GM19193 (cell line): Measurements from ENCODE around the gene VN1R5.
"Not testable (repeated sequence)": the region's sequence is repeated elsewhere in the genome, so short reads cannot be mapped to it uniquely, and the experiment has no call there.

Experiments used
- POLR2A ChIP-seq: IDR thresholded peaks from 4 replicates; pipeline ENCODE4 v1.6.1; 2011; ENCODE audit not compliant: insufficient read depth, insufficient read length; ENCODE audit errors: extremely low read depth

The VN1R5 gene

DNA sequence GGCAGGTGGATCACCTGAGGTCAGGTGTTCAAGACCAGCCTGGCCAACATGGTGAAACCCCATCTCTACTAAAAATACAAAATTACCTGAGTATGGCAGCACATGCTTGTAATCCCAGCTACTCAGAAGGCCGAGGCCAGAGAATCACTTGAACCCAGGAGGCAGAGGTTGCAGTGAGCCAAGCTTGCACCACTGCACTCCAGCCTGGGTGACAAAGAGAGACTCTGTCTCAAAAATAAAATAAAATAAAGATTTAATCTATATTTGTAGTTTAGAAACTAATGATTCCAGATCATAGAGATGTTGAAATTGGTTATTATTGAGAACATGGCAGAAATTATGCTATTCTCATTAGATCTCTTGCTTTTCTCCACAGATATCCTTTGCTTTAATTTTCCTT lies at the start of gene VN1R5:
VN1R5 (plus strand) TSS at position 301 of the 400 bp plus-strand sequence.
- TF ChIP-seq POLR2A: not testable (repeated sequence)

DNA sequence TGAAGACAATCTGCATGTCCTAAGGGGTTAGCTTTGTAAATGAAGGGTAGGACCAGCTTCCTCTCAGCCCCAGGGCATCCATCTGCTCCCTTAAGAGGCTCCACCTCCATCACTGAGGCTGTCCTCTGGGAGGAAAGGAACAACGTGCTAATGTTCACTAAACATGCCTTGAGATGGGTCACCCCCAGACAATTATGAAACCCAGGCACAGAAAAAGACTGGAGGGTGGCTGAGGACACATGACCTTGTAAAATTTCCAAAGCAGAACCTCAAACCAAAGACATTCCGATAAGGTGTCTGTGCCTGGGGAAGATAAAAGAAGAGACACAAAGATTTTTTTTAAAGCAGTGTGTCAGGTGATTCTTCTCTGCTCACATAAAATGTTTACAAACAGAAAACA lies 46.5 kb upstream of the VN1R5 start:
- TF ChIP-seq POLR2A: no peak

DNA sequence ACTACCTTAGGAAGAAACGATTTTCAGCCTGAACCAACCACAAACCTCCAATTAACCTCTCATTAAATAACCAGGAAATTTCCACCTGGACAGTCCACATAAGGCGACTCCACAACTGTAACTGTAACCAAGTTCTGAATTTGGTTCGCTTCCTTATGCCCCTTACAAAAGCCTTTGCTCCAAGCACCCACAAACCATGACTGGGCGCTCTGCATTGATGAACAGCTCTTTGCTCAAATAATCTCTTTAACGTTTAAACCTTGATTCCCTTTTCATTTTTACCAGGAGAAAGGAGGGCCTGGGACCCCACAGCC lies 45.9 kb upstream of the VN1R5 start:
- TF ChIP-seq POLR2A: no peak

DNA sequence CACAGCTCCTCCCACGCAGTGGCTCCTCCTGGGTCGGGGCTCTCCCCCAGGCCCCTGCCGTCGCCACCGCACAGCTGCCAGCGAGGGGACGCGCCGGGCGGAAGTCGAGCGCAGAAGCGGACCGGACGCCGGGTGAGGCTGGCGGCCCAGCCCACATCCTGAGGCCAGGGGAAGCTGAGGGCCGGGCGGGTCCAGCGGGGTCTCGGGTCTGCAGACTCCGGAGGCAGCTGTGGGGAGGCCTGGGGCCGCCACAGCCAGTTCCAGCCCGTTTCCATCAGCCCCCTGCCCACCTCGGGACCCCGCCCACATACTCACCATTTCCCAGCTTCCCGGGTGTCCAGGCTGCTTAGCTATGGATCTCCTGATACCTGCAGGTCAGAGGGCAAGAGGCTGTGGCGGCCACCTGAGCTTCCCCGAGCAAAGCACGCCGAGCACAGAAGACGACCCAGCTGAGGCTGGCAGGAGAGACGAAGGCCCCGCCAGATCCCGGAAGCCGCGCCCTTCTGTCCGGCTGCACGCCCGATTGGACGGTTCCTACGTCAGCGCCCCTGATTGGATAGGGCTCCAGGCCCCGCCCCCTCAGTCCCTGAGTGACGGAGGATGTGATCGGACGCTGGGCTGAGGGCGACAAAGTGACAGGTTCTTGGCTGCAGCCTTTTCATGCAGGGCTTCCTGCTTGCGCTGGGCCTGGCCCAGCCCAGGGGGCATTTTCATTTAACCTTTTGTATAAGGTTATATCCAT lies 45.3 kb upstream of the VN1R5 start:
- TF ChIP-seq POLR2A: peak; percentile 90

DNA sequence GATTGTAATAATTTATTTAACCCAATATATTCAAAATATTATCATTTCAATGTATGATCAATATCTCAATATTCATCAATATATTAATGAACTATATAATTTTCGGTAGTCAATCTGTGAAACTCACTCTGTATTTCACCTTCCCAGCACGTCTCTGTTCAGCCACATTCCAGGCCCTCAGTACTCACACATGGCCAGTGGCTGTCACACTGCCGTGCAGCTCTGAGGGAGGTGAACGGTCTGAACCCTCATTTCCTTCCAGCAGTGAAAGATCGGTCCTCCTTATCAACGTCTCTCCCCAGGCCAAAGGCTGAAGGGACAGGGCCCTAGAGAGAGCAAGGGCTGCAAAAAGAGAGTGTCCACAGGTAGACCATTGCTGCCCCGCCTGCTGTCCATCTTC lies 44.5 kb upstream of the VN1R5 start:
- TF ChIP-seq POLR2A: no peak

DNA sequence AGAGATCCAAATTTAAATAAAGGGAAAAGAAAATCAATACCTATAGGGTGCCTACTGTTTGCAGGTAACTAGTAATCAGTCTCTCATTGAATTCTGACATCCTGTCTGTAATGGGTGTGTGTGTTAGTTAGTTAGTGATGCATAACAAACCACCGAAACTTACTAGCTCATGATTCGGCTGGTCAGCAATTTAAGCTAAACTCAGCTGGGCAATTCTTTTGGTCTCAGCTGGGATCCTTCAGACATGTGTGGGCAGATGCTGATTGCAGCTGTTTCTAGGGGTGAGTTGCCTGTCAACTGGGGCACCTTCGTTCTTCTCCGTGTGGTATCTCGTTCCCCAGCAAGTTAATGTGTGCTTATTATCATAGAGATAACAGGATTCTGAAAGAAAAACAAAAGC lies 43.9 kb upstream of the VN1R5 start:
- TF ChIP-seq POLR2A: no peak

DNA sequence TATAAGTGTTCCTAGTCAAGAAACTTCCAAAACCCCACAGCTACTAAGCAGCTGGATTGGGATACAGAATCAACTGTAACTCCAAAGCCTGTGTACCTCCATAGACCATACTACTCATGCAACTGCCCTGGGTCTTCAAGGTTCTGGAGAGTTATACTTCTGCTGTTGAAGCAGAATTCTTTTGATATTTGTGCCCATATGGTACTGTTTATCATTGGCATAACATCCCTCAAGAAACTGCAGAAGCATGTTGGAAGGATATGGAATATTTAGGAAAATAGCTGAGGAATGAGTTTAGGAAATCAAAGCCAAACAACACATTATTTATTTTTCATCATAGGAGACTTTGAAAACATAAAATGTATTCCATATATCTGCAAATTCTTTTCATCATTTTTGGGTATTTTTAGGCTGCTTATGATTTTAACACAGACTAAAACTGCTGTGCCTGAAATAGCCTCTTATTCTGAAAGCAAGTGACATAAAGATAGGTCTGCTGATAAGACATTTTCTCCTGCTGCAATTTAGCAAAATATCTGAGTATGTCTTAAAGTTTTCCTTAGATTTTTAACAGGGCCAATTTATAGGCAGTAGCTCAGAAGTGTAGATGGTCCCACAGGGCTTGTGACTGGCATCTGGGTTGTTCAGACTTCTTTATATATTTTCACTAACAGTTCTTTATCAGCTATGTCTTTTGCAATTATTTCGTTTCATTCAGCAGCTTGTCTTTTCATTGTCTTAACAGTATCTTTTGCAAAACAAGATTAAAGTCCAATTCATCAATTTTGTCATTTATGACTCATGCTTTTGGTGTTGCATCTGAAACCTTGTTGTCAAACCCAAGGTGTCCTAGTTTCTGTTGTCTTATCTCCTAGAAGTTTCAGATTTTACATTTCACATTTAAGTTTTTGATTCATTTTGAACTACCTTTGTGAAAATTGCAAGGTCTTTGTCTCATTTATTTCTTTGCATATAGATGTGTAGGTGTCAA lies 43.0 kb upstream of the VN1R5 start:
- TF ChIP-seq POLR2A: no peak

DNA sequence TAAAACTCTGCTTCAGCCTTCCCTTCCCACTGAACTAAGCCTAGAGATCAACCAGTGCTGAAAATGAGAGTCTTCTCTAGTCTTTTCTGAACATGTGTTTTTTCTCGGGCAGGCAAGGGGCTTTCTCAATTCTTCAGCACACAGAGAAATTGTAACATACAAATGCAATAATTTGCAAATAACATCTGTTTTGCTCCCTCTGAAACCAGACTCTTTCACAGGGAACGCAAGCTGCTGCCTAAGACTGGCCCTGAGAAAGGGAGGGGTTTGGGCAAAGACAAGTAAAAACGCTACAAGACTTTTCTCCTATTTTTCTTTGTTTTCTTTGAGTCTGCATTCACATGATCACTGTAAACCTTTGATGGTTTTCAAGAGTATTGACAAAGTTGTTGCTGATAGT lies 39.6 kb upstream of the VN1R5 start:
- no peak for TF ChIP-seq POLR2A

DNA sequence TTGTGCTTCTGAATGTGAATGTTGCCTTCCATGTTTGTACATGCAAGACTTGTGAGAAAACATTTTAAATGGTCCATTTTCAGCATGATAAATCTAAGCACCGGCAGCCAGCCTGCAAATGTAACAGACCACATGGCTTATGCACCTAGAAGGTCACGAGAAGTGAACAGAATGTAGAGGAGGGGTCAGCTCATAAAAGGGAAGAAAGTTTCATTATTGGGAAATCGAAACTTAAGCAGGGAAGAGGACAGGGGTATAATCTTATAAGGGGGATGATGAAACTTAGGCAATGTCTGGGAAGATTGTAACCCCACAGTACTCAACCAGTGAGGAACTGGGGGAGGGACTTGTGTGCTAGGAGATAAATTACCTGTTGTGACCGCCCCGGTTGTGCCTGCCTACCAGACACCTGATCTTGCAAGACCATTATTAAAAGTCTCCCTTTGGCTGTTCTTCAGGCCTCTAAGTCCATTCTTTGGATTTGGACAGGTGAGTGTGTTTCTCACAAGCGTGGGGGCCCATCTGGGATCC lies 37.7 kb upstream of the VN1R5 start:
- no peak for TF ChIP-seq POLR2A

DNA sequence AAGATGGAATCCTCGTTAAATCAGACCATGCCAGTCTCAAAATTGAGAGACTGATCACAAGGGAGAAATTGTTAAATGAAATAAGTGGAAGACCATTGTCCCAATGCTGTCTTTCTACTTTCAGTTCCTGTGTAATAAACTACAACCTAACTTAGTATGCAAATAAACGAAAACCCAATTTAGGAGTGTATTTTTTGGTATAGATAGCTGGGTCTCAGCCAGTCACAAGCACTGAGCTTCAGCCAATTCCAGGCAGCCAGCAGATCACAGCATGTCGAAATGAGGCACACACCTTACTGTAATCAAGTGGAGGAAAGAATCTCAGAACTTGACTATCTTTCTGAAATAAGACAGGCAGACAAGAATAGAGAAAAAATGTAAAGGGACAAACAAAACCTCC lies 33.0 kb upstream of the VN1R5 start:
- TF ChIP-seq POLR2A: no peak

DNA sequence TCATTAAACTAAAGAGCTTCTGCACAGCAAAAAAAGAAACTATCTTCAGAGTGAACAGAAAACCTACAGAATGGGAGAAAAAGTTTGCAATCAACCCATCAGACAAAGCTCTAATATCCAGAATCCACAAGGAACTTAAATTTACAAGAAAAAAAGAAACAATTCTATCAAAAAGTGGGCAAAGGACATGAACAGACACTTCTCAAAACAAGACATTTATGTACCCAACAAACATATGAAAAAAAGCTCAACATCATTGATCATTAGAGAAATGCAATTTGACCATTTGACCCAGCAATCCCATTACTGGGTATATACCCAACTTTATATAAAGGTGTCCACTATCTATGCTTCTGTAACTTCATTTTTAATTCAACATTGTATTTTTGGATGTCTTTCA lies 31.1 kb upstream of the VN1R5 start:
- no peak for TF ChIP-seq POLR2A

DNA sequence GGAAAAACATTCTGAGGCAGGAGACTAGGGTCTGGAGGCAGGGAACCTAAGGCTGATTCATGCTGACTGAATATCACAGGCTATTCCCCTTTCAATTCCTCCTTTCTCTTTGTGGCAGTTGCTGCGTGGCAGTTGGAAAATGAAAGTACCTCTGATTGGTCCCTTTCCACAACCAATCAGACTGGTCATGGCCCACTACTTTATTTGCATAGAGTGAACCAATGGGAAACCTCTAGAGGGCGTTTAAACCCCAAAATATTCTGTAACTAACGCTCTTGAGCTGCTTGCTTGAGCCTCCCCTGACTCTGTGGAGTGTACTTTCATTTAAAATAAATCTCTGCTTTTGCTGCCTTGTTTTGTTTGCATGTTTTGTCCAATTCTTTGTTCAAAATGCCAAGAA lies 27.7 kb upstream of the VN1R5 start:
- no peak for TF ChIP-seq POLR2A

DNA sequence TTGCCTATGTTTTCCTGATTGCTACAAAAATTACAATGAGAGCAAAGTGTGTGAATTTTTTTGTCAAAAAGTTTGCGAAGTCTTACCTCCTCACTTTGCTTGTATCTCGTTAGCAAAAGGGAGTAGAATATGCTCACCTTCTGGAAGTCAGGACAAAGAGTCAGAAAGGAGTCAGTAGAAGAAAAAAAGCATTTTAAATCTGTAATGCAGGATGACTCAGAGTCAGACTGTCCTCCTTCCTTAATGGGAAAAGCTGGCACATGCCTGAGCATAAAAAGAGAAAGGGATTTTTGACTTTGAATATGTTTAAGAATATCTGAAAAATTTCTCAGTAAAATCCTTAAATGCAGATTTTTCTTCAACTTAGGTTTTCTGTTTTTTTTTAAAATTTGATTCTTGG lies 14.2 kb upstream of the VN1R5 start:
- no peak for TF ChIP-seq POLR2A

DNA sequence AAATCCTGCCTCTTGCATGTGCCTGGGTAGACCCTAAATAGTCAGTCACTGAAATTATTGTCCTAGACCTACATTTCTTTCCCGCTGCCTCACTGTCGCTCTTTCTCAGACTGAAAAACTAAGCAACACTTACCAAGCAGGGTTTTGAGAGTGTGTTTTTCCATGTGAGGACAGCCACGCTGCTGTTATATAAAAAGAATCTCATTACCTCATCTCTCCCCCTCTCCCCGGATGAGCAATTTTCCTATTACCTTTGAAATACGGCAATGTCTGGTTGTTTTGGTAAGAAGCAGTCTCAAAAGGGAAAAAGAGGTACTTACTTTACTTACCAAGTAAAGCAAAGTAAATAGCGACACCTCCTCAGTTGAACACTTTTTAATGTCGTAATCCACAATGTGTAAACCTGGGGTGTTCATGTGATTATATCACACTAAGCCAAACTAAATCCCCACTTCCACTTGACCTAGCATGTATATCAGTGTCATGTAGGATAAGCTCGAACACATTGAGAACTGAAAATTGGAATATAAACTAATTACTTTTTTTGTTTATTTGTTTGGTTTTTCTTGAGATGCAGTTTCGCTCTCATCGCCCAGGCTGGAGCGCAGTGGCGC lies 12.2 kb upstream of the VN1R5 start:
- no peak for TF ChIP-seq POLR2A
